Cortex of kidney (tissue), 1 donor: ENCODE data around the gene LPO.

Experiments used
- DNase-seq: peaks from one replicate; lab custom pipeline; 2025; lab: John Stamatoyannopoulos, UW

Gene LPO

DNA sequence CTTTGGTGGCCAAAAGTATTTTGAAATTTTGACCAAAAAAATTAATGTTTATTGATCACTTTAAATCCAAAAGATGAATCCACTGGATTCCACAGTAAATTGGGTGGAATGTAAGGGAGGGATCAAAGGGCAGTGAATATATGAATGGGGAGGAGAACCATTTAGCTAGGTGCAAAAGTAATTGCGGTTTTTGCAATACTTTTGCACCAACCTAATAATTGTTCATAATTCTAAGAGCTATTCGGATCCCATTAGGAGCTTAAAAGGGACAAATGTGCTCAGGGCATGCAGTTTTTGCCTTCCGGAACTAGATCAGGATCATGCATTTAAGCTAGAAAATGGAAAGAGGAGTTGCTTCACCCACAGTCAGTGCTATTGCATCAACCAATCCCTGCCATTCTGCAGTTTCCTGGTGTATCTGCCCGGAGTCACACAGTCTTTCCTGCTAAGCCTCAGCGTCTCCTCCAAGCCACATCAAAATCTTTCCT, at the start of gene LPO:
LPO (plus strand) TSS at position 438 of the 488 bp plus-strand sequence. CDS start 4,396 bp downstream, outside the sequence.
- no peak for DNase-seq

DNA sequence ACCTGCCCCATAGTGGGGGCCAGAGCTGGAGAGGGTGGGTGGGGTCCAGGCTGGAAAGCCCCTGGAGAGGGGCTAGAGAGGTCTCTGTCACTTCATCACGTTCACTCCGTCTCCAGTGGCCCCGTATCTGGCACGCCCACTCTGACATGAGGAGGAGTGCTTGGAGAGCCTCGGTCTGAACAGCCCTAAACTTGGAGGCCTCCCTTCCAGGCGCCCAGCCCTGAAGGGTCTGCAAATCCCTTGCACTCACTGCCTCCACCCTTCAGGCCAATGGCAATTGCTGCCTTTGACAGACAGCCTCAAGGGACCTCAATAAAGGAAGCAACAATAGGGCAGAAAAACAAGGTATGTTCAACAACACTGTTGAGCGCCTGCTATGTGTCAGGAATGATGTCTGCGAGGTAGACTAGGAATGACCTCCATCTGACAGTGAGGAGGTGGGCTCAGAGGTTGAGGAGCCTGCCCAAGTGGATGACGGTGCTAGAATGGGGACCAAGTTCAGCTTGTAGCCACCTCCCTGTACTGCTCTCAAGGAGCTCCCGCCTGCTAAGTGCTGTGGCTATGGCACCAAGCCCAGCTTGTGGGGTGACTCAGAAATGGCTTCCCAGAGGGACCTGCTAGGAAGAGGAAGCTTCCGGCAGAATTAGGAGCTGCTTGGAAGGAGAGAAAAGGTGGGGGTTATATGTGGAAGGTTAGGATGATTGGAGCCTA, 48.8 kb upstream of the LPO start:
- no peak for DNase-seq

- no peak for DNase-seq
These were observed 47.0 kb upstream of the LPO start for GRCh38 chr17:58191241-58191896.

- DNase-seq = no peak
These were observed 45.8 kb upstream of the LPO start, which contains the start of gene EPX for GRCh38 chr17:58192612-58193011. Gene EPX (plus strand): TSS chr17:58192726. CDS start chr17:58192847, 121 bp downstream.

GRCh38 chr17:58193641-58194255, 44.6 kb upstream of the LPO start:
- no peak for DNase-seq

DNA sequence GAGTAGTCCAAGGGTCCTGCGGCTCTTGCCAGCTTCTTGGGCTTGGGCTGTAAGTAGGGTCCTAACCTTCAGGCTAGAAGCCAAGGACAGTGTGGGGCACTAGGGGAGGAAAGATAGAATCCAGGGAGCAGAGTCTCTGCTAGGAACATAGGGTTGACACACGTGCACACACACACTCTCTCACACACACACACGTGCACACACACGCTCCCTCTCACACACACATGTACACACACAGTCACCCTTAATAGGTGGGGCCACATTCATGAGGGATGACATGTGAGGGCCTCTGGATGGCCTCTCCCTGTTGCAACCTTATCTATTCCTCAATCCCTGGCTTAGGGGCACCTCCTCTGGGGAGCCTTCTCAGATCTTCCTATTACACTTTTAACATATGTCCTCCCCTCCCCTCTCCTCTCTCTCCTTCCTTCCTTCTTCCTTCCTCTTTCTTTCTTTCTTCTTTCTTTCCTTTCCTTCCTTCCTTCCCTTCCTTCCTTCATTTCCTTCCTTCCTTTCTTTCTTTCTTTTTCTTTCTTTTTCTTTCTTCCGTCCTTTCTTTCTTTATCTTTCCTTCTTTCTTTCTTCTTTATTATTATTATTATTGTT, 42.8 kb upstream of the LPO start:
- DNase-seq = no peak

- no peak for DNase-seq
These were observed 41.8 kb upstream of the LPO start for GRCh38 chr17:58196610-58197009.

DNA sequence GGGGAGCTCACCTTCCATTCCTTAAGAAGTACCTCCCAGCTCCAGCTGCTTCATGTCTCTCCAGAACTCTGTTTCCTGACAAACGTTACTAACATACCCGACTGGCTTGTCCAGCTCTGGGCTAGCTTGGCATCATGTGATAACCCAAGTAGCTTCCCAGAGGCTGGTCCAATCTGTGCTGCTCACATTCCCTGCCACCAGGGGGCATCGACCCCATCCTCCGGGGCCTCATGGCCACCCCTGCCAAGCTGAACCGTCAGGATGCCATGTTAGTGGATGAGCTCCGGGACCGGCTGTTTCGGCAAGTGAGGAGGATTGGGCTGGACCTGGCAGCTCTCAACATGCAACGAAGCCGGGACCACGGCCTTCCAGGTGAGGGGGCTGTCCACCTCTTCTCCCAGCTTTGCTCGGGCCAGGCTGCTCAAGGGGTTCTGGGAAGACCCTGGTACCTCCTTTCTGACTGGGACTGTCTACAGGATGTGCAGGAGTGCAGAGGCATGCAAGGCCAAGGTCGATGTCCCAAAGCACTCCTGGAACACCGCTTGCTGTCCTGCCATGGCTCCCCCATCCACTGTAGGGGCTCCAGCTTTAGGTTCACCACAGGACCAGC, 38.3 kb upstream of the LPO start:
- no peak for DNase-seq

GRCh38 chr17:58202859-58203258, 35.5 kb upstream of the LPO start:
- DNase-seq = no peak

DNA sequence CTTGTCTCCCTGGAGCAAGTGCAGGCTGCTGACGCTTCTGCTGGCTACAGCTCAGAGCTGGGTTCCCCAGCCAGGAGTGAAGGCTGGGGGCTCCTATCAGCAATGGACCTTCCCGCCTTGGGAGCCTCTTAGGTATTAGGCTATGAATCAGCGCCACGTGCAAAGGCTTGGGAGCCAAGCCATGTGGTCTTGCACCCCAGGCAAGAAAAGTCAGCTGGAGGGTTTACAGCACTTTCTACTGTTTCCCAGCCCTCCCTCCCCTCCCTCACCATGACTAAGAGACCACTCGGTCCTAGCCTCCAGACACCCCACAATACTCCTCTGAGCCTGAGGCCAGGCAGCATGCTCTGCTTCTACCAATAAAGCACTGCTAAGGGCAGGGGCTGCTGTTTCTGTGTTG, 33.6 kb upstream of the LPO start:
- no peak for DNase-seq

DNA sequence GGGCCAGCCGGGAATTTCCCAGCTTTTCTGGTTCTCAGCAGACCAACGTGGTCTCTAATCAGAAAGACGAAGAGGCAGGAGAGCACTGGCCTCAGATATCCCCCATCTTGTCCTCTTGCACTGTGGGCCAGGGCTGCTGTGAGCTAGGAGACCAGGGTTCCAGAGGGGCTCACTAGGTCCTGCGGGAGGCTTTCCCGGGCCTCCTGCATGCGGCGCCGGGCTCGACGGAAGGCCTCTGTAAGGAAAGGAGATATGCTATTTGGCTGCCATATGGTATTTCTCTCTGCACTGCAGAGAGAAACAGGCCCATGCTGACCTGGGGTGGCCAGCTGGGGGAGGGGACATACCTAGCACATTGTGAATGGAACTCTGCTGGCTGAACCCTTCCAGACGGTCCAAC, 32.4 kb upstream of the LPO start:
- DNase-seq = no peak

DNA sequence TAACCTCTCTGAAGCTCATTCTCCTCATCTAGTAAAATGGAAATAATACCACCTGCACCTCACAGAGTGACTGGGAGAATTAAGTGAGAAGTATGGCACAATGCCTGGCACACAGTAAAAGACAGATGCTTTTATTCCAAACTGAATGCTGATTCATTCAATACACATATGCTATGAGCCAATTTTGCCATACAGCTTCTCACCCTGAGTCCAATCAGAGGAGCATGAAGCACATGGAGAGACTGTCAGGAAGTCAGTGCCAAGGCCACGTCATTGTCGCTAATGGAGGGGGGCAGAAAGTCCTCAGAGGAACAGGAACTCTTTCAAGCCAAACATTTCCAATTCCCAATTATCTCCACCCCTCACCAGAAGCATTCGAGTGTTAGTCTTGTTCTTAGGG, 30.9 kb upstream of the LPO start:
- no peak for DNase-seq

GRCh38 chr17:58208344-58208743, 30.0 kb upstream of the LPO start:
- no peak for DNase-seq

DNA sequence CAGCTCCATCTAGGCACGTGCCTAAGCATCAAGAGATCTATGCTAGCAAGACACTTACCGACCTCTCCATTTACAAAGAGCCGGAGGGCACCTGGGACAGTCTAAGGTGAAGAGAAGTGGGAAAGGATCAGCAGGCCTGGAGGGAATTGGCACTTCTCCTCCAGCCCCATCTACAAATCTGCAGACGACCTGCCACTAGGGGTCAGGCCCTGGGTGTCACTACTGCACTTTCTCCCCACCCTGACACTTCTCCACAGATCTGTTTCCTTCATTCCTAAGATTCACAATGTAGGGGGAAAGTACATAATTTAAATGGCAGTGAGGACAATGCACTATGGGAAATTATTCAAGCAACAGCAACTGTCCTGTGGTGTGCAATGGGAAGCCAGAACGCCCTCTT, 27.5 kb upstream of the LPO start:
- DNase-seq = no peak

GRCh38 chr17:58215685-58216084, 22.7 kb upstream of the LPO start:
- DNase-seq = no peak

DNA sequence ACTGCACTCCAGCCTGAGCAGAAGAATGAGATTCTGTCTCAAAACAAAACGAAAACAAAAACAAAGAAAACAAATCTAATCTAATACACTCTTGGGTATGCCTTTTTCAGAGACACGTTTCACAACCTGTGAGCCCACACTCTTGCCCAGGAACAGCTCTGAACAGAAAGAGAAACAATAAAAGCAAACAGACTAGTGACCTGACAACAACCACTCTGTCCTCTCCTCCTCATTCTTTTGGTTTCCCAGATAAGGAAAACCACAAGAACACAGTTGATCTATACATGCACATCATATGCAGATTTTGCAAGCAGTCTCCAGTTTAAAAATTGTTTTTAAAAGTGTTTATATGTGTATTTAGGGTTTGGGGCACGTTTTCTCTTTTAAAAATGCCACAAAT, 20.6 kb upstream of the LPO start:
- DNase-seq = no peak

DNA sequence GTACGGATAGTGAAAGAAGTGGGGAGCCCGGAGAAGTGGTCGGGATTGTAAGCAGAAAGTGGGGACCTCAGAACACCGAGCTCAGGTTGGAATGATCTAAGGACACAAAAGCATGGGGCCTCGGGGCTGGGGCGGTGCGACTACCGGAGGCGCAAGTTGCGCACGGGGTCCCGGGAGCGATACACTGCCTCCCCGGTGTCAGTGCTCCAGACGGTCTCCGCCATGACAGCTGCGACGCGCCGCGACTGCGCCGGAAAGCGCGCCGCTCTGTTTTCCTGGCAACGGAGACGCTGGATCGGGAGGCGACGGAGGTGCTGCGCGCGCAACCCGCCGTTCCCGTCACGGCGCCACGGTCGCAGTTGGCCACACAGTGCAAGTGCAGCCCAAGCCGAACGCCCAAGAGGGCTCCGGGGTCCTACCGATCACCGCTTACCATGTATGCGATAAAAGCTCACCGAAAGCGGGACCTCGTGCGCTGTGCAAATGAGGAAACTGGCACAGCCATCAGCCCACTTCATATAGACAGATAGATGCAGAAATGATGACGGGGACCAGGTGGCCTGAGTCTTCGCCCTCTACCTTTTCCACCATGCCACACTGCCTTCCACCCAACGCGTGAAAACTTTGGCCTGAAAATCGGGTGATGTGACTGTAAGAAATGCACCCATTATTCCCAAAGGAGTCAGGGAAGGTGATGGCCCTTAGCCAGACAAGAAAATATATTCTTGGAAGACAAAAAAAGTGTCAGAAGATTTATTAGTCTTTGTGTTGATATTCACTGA, 19.2 kb upstream of the LPO start, which contains the start of gene MKS1:
MKS1 (minus strand) TSS at position 249 of the 782 bp plus-strand sequence; CDS start at position 224, 25 bp downstream.
- DNase-seq = peak; percentile 98

DNA sequence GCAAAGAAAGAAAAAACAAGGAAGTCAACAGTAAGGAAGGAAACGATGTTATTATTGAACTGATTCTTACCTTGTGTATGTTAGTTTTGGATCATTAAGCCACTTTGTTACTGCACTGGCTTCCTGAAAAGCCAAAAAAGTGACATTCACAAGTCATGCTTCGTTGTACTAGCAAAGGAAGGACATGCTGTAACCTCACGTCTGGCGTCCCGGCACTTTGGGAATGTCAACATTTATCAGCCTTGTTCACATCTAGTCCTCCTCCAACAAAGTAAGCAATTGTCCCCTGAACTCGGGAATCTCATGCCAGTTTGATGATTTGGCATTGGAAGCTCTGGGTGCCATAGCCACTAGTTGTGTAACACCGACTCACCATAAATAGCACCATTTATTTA, 18.6 kb upstream of the LPO start:
- DNase-seq = no peak

DNA sequence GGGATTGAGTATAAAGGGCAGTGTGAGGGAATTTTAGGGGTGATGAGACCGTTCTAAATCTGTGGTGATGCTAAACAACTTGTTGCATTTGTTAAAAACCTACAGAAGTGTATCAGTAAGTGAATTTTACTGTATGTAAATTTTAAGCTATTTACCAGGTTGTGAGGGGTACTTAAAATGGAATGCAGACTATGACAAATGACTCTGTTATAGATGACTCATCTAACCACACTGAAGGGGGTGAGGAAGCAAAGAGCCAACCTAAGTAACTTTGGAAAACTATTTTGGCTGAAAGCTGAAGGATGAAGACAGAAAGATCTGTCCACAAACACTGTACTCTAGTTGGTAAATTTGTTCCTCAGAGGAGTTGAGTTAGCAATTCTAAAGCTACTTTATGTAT, 14.1 kb upstream of the LPO start:
- no peak for DNase-seq

- DNase-seq = no peak
These were observed 10.7 kb upstream of the LPO start for GRCh38 chr17:58227733-58228132.

GRCh38 chr17:58228679-58229078, 9.7 kb upstream of the LPO start:
- no peak for DNase-seq
